ENCODE results near the gene SLC25A23. TPM values are rescaled to one million over a fixed set of nuclear protein-coding genes. Genes with fewer than 3 reads are reported as not detected.
A peak's percentile ranks its signal among the peaks of the same experiment; 100 is the strongest.

SLC25A23 gene
- total and polyA plus RNA-seq, 2 experiments from 2014 or later = 56.6 to 59.0 TPM

- H3K4me3 ChIP-seq = no peak overlapping the region
- H3K4me2 ChIP-seq = no peak overlapping the region
- WGBS (ENCODE audit: low lambda C conversion rate, missing lambda C conversion rate) = 80% methylated on average over 15 of the region's 15 CpGs
- peak; percentile 57 for DNase-seq (ENCODE audit: low spot score)
- no peak overlapping the region for H2AFZ ChIP-seq
- H3K9me3 ChIP-seq (ENCODE audit: low read depth) = no peaks in the 10 kb centered on the region
- peaks cover 9% of the 10 kb centered on the region for H3K4me1 ChIP-seq (ENCODE audit: insufficient read depth)
- no peaks in the 10 kb centered on the region for H4K20me1 ChIP-seq (ENCODE audit: insufficient read depth, poor library complexity, severe bottlenecking)
- no peaks in the 10 kb centered on the region for H3K36me3 ChIP-seq (replicated peaks; ENCODE audit: insufficient read depth, low read depth)
- H3K27me3 ChIP-seq = no peaks in the 10 kb centered on the region
- peak overlapping the region; percentile 57 for H3K27ac ChIP-seq
- no peaks in the 10 kb centered on the region for H3K9me2 ChIP-seq (replicated peaks; ENCODE audit: insufficient read depth)
- H3K79me2 ChIP-seq = peaks cover 2% of the 10 kb centered on the region
- TF ChIP-seq EZH2phosphoT487 (IDR thresholded peaks at IDR 0.05; ENCODE audit: low read depth, severe bottlenecking, unreplicated experiment) = no peak
- TF ChIP-seq, protein P1, sequence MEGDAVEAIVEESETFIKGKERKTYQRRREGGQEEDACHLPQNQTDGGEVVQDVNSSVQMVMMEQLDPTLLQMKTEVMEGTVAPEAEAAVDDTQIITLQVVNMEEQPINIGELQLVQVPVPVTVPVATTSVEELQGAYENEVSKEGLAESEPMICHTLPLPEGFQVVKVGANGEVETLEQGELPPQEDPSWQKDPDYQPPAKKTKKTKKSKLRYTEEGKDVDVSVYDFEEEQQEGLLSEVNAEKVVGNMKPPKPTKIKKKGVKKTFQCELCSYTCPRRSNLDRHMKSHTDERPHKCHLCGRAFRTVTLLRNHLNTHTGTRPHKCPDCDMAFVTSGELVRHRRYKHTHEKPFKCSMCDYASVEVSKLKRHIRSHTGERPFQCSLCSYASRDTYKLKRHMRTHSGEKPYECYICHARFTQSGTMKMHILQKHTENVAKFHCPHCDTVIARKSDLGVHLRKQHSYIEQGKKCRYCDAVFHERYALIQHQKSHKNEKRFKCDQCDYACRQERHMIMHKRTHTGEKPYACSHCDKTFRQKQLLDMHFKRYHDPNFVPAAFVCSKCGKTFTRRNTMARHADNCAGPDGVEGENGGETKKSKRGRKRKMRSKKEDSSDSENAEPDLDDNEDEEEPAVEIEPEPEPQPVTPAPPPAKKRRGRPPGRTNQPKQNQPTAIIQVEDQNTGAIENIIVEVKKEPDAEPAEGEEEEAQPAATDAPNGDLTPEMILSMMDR (IDR thresholded peaks at IDR 0.05; ENCODE audit: poor library complexity) = peak; percentile 48
Observed at GRCh38 chr19:6412447-6413091, 47.0 kb downstream of the SLC25A23 start.

DNA sequence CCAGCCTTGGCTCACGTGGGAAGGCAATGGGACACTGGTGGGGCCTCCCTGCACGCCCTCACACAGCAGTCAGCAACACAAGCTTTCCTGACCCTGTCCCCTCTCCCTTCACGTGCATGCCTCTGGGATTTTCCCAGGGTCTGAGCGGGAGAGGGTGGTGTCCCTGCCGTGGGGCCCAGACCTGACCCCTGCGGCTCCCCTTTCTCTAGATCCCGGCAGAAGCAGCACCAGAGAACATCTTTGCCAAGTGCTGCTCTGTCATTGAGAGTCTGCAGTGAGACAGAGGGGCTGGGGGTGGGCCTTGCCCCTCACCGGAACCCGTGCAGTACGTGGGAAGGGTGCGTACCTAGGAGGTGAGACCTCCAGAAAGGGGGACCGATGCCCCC is 47.5 kb downstream of the SLC25A23 start:
- Histone ChIP-seq H3K27ac (peak overlapping the region; percentile 57), H2AFZ (no peak overlapping the region), H3K36me3 (replicated peaks; ENCODE audit: insufficient read depth, low read depth) (no peaks in the 10 kb centered on the region), H3K79me2 (peaks cover 2% of the 10 kb centered on the region), H3K27me3 (no peaks in the 10 kb centered on the region), H3K4me1 (ENCODE audit: insufficient read depth) (peaks cover 9% of the 10 kb centered on the region), H3K4me3 (no peak overlapping the region), H3K4me2 (no peak overlapping the region), H3K9me3 (ENCODE audit: low read depth) (no peaks in the 10 kb centered on the region), H4K20me1 (ENCODE audit: insufficient read depth, poor library complexity, severe bottlenecking) (no peaks in the 10 kb centered on the region), H3K9me2 (replicated peaks; ENCODE audit: insufficient read depth) (no peaks in the 10 kb centered on the region)
- DNase-seq (ENCODE audit: low spot score) = no peak
- TF ChIP-seq EZH2phosphoT487 (IDR thresholded peaks at IDR 0.05; ENCODE audit: low read depth, severe bottlenecking, unreplicated experiment) = no peak
- TF ChIP-seq, protein P1 (IDR thresholded peaks at IDR 0.05; ENCODE audit: poor library complexity) = no peak
- 85% methylated on average over 12 of the region's 12 CpGs for WGBS (ENCODE audit: low lambda C conversion rate, missing lambda C conversion rate)

- WGBS (ENCODE audit: low lambda C conversion rate, missing lambda C conversion rate) = 97% methylated on average over 6 of the region's 6 CpGs
- DNase-seq (ENCODE audit: low spot score) = no peak
- TF ChIP-seq EZH2phosphoT487 (IDR thresholded peaks at IDR 0.05; ENCODE audit: low read depth, severe bottlenecking, unreplicated experiment) = no peak
- TF ChIP-seq, protein P1 (IDR thresholded peaks at IDR 0.05; ENCODE audit: poor library complexity) = no peak
Observed at GRCh38 chr19:6409346-6409745, 50.2 kb downstream of the SLC25A23 start.

DNA sequence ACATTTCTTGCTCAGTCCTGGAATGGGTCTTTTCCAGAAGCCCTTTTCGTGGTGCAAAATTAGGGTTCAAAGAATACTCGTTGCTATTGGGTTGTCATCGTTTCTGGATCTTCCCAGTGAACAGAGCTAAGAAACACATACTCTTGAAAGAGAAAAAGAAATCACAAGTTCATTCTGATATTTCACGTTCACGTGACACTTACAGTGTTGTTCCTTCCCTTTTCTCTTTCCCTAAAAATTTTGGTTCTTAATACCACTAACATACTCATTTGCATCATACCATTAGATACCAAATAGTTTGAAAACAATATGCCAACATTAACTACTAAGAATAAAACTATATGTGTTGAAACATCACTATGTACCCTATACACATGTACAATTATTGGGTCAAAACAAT is 53.2 kb downstream of the SLC25A23 start:
- peaks cover 14% of the 10 kb centered on the region for H3K4me1 ChIP-seq (ENCODE audit: insufficient read depth)
- 96% methylated on average over 5 of the region's 5 CpGs for WGBS (ENCODE audit: low lambda C conversion rate, missing lambda C conversion rate)

More at GRCh38 chr19:6409346-6409745, 50.2 kb downstream of the SLC25A23 start:
- H3K9me2 ChIP-seq (replicated peaks; ENCODE audit: insufficient read depth) = no peaks in the 10 kb centered on the region
- no peaks in the 10 kb centered on the region for H3K36me3 ChIP-seq (replicated peaks; ENCODE audit: insufficient read depth, low read depth)
- H3K4me2 ChIP-seq = no peak overlapping the region
- H3K9me3 ChIP-seq (ENCODE audit: low read depth) = no peaks in the 10 kb centered on the region
- no peak overlapping the region for H2AFZ ChIP-seq
- H4K20me1 ChIP-seq (ENCODE audit: insufficient read depth, poor library complexity, severe bottlenecking) = no peaks in the 10 kb centered on the region
- H3K4me3 ChIP-seq = no peak overlapping the region
- H3K27me3 ChIP-seq = no peaks in the 10 kb centered on the region
- no peak overlapping the region for H3K27ac ChIP-seq
- no peaks in the 10 kb centered on the region for H3K79me2 ChIP-seq
- H3K4me1 ChIP-seq (ENCODE audit: insufficient read depth) = peaks cover 9% of the 10 kb centered on the region

More for the DNA sequence above, 53.2 kb downstream of the SLC25A23 start:
- H4K20me1 ChIP-seq (ENCODE audit: insufficient read depth, poor library complexity, severe bottlenecking) = no peaks in the 10 kb centered on the region
- no peaks in the 10 kb centered on the region for H3K27me3 ChIP-seq
- H3K4me3 ChIP-seq = no peak overlapping the region
- no peak overlapping the region for H3K4me2 ChIP-seq
- H3K79me2 ChIP-seq = no peaks in the 10 kb centered on the region
- TF ChIP-seq EZH2 (IDR thresholded peaks at IDR 0.05; ENCODE audit: borderline replicate concordance) (no peak), EZH2phosphoT487 (IDR thresholded peaks at IDR 0.05; ENCODE audit: low read depth, severe bottlenecking, unreplicated experiment) (no peak)
- TF ChIP-seq, protein P1 (IDR thresholded peaks at IDR 0.05; ENCODE audit: poor library complexity) = no peak
- H2AFZ ChIP-seq = no peak overlapping the region
- no peak for DNase-seq (ENCODE audit: low spot score)
- no peak overlapping the region for H3K27ac ChIP-seq
- no peaks in the 10 kb centered on the region for H3K9me3 ChIP-seq (ENCODE audit: low read depth)
- no peaks in the 10 kb centered on the region for H3K9me2 ChIP-seq (replicated peaks; ENCODE audit: insufficient read depth)
- no peaks in the 10 kb centered on the region for H3K36me3 ChIP-seq (replicated peaks; ENCODE audit: insufficient read depth, low read depth)
